EH (cell line): ENCODE data around the gene GSAP.
A peak's percentile ranks its signal among the peaks of the same experiment; 100 is the strongest.

Experiments
- DNase-seq: peaks from one replicate; pipeline ENCODE4 v3.0.0-alpha.2; 2015; ENCODE audit warnings: low read depth

The GSAP gene

DNA sequence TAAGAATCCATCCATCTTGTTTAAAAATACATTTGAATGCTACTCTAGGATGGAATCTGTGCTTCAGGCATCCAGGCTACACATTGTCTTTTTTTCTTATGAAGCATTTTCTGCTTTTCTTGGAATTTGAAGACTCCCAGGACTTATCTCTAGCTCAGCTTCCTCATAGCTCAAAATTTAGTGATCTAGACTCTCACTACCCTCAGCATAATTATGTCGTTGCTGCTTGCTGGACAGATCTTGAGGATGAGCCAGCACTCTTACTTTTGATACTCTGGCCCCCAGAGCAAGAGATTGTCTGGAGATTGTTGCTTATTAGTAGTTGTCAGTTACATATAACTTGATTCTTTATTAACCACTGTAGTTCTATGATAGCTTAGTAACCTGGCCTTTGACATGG lies 133.3 kb downstream of the GSAP start:
- peak; percentile 28 for DNase-seq

DNA sequence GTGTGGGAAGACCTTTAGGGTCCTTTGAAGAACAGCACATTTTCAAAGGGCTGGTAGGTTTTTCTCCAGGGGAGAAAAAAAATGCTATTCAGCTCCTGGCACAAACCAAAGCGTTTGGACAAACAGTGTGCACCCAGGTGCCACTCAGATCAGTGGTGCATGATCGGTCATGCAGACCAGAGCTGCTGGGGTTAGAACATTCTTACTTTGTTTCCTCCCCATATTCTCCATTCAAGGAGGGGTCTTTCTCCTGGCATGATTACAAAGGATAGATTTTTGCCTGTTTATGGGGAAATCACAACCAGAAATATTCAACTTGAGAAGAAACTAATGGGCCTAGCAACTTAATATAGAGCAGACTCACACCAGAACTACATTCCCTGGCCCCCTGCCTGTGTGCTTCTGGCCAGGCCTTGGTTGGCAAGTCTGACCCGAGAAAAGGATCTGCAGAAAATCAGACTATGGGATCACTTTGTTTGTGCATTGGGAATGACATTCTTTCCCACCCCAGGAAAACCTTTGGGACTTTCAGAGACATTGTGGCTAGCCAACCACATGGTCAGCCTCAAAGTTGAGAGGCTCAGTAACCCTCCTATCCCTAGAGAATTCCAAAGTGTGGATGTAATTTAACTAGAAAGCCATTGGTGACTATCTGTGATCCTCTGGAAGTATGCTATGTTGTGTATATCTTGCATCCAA lies 134.2 kb downstream of the GSAP start:
- peak; percentile 56 for DNase-seq

DNA sequence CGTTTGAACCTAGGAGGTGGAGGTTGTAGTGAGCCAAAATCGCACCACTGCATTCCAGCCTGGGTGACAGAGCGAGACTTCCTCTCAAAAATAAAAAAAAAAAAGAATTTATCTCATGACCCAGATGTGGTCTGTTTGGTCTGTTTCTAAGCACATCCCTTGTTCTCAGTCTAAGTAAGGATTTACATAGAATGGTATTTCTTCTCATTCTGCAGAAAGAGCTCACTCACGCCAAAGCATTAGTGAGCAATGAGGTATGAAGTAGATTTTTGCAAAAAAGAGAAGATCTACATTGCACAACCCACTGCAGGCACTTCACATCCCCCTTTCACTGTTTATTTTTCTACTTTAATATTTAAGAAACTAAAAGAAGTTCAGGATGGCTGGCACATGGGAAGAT lies 140.0 kb downstream of the GSAP start:
- peak; percentile 37 for DNase-seq

DNA sequence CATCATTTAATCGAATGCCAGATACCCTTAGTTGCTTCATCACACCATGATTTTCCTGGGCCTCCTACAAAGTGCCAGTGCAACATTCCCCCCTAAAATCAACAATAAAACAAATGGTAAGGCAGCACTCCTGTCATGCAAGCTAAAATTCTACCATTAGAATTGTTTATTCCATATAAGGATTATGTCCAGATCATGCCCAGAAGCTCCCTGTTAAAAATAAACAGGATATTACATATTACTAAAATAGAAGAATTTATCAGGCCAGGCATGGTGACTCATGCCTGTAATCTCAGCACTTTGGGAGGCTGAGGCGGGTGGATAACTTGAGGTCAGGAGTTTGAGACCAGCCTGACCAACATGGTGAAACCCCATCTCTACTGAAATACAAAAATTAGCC lies 140.5 kb downstream of the GSAP start:
- DNase-seq: peak; percentile 79

DNA sequence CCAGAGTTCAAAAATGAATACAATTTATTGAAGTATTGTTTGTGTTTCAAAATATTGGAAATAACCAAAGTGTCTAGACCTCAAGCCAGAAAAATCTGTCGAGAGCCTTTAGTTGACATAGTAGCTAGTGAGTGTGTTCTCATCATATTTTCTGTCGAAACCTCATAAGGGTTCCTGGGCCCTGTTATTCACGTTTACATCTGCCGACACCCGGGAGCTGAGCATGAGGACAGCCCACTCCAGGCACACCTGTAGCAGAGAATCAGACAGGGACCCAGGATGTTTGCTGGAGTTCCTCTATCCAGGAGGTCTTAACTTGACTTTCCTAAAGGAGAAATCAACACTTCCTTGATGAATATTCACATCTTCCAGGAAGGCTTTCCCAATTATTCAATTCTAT lies 144.4 kb downstream of the GSAP start:
- DNase-seq: no peak

DNA sequence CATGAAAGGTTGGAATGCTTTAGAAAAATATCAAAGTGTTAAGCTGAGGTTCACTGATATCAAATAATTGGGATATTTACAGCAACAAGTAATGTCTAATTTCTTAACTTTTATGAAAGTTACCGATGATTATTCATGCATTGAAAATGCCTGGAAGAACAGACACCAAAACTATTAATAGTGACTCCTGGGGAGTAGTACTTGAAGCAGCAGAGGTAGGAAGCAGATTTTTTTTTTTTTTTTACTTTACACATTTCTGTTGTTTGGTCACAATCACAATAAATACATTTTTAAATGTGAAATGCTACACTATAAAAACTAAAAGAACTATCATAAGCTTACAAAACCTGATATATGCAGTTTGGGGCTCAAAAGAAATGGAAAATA lies 146.1 kb downstream of the GSAP start:
- no peak for DNase-seq

DNA sequence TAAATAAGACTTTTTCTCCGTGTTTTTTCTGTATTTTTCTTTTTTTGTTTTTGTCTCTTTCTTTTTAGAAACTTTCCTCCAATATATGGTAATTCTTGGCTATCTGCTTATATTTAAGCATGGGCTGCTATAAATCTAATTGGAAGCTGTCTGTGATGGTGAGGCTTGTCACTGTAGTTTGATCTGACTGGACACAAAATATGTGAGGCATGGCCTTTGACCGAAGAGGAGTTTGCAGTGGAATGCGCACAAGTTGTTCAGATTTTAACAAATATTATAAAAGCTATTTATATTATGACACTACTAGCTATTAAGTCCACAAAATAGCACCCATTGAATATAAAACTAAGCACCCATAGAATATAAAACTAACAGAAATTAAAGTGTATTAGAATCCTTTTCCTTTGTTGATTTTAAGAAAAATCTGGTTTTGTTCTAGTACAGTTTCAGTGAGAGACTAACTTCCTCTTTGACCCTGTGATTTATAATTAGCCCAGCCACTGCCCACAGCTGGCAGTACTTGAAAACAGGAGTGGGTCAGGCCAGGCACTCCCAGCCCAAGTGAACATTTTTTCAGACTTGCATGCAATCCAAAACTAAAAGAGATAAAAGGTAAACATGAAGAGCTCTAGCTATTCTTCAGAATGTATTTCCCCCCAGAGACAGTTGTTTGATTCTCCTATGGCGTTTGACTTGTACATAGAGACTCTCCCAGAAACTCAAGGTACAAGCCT lies 146.6 kb downstream of the GSAP start:
- DNase-seq: peak; percentile 34

DNA sequence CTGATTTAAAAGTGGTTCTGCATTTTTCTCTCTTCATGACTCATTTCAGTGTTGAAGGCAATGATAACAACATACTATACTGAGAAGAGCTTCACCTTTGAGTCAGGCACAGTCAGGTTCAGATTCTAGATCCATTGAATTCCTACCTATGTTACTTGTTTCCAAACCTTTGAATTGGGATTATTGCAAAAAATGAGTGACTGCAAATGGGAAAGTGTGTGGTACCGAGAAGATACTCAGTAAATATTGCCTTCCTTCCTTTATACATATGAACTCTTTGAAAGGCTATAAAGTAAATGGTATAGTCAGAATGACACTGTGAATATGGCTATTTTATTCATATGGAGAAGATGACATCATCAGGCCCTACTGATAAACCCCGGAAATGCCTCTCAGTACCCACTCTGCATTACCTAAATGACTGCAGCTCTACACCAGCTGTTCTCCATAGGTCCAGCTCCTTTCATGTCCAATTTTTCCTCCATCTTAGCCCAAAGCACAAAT lies 149.8 kb downstream of the GSAP start:
- DNase-seq: no peak

DNA sequence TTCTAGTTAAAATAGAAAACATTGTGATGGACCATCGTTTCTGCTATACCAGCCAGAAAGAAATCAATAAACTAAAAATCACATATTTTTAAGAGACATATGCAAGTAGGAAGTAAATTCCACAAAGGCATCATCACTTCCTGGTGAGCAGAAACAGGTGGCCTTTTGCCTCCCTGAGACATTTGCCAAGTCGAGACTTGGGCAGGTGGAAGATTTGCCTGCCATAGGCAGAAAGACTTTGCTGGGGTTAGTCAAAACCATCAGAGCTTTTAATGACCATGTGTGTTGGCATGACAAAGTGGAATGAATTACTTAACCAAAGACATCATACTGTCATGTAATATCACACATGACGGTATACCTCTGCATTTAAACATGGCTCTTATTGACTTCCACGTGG lies 150.5 kb downstream of the GSAP start:
- DNase-seq: no peak

DNA sequence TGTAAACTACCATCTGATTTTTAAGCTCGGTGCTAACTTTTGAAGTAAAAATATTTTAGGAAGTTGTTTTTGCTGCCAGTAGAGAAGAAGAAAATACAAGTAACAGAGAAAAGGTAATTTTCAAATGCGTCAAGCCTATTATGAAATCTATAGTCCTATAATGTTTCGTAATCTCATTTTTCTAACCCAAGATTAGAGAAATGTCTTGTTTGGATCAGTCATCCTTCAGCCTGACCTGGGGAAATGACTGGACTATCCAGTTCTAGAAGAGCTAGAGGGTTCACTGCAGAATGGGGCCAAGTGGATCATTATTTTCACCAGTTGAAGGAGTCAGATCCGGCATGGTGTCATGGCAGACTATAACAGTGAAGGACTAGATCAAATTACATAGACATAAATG lies 153.8 kb downstream of the GSAP start:
- no peak for DNase-seq
